Left lung (tissue), 10 donors: ENCODE measurements around the gene TIA1. TPM values are rescaled to one million over a fixed set of nuclear protein-coding genes. Genes with fewer than 3 reads are reported as not detected.

Source experiments
- ATAC-seq: fragments of 200-7000 bp; cut with Tn5 transposase; one replicate; pipeline ENCODE4 v1.9.1; 2020; ENCODE audit warnings: moderate library complexity
- DNase-seq, 4 donors: peaks; one replicate each; pipeline ENCODE4 v3.0.0-alpha.2; 2013 to 2020
- H3K27ac ChIP-seq, 2 donors: fragments of 200-600 bp; sonication (generic) in 1 of 2; one replicate each; pipeline versions ENCODE4 v1.5.0 to v1.8.0; 2020 to 2021
- H3K27me3 ChIP-seq, 2 donors: fragments of 200-600 bp; sonication (generic) in 1 of 2; one replicate each; pipeline versions ENCODE4 v1.5.0 to v1.8.0; 2020 to 2021
- H3K36me3 ChIP-seq, 2 donors: fragments of 200-600 bp; sonication (generic) in 1 of 2; one replicate each; pipeline versions ENCODE4 v1.5.0 to v1.8.0; 2020 to 2021
- H3K4me1 ChIP-seq, 2 donors: fragments of 200-600 bp; one replicate each; pipeline ENCODE4 v1.8.0; 2021
- H3K4me3 ChIP-seq, 2 donors: fragments of 200-600 bp; sonication (generic) in 1 of 2; one replicate each; pipeline versions ENCODE4 v1.5.0 to v1.8.0; 2020 to 2021; ENCODE audit warnings: mild to moderate bottlenecking in 1 of 2
- H3K9me3 ChIP-seq, 2 donors: fragments of 200-600 bp; sonication (generic) in 1 of 2; one replicate each; pipeline versions ENCODE4 v1.5.0 to v1.8.0; 2020 to 2021
- CTCF ChIP-seq, 2 donors: fragments of 200-600 bp; sonication (generic) in 1 of 2; IDR thresholded peaks; one replicate each; pipeline versions ENCODE4 v1.5.0 to v1.8.0; 2021; ENCODE audit warnings: antibody characterized with exemption in 2 of 2
- intact Hi-C, 2 donors: fragments of 100-400 bp; cut with DNase I; formaldehyde crosslinking; loops; one replicate each; pipeline versions ENCODE4 v1.11.2 to v1.14.2; 2022
- microRNA-seq, 2 donors: library from miRNA; unstranded; fragments of <30 nt; microRNA quantifications; one replicate each; pipeline ENCODE4, GENCODE V29; 2019
- polyA plus RNA-seq, 6 donors: library from polyadenylated mRNA; unstranded; fragments of 120-200 nt; gene quantifications; one replicate each; pipeline ENCODE4 v1.2.1, GENCODE V29; 2013; ENCODE audit not compliant: insufficient read length in 6 of 6
- total RNA-seq, 2 donors: library from RNA; stranded (reverse); fragmentation: NEBNext Ultra II Directional; extraction: Animal tissue kit (Norgen Biotek cat#: 25700); gene quantifications; one replicate each; pipeline ENCODE4 v1.2.1, GENCODE V29; 2021
- donor health status: DM: no; HTN: yes; CAD: no.
- donor health status: DM: no; HTN: no; CAD: no.

Gene TIA1
- total and polyA plus RNA-seq, 8 donors: 92.9 to 639 (median 532) TPM

- ATAC-seq (no peak), DNase-seq (no peak)
- no peaks in the 10 kb centered on the region for H3K27me3 ChIP-seq
- H3K4me3 ChIP-seq: no peak overlapping the region
- H3K4me1 ChIP-seq: no peaks in the 10 kb centered on the region
- H3K9me3 ChIP-seq: no peaks in the 10 kb centered on the region
- intact Hi-C loops: no loop called here
- H3K36me3 ChIP-seq: peaks cover 0 to 87% of the 10 kb centered on the region in 2 donors
- no peak overlapping the region for H3K27ac ChIP-seq
- no peak for TF ChIP-seq CTCF (IDR thresholded peaks at IDR 0.05)
Observed at GRCh38 chr2:70160545-70160944, 87.9 kb downstream of the TIA1 start.

Small RNA genes within 50 kb of the gene (microRNA-seq; reads per million reads assigned to microRNA genes)
- 0 reads per million in 2 donors for gene MIR1285-2

Other genes starting within 250 kb of the TIA1 start
- 100 to 1,000 TPM; 297 to 404 TPM for gene PCBP1, start 161.2 kb downstream of the TIA1 start, total RNA-seq
- gene PCBP1, start 161.2 kb downstream of the TIA1 start, polyA plus RNA-seq: 100 to 1,000 TPM; 172 to 271 (median 218) TPM
- gene C2orf42, start 57.6 kb downstream of the TIA1 start, total RNA-seq: 10 to 100 TPM; 13.7 to 16.3 TPM
- gene C2orf42, start 57.6 kb downstream of the TIA1 start, polyA plus RNA-seq: 10 to 100 TPM; 13.8 to 17.6 (median 15.5) TPM
- 100 to 1,000 TPM in 1 of 2 donors, 10 to 100 TPM in 1; 78.9 to 140 TPM for gene PCYOX1, start 9.5 kb upstream of the TIA1 start, total RNA-seq
- 10 to 100 TPM; 55.2 to 65.8 (median 63.8) TPM for gene PCYOX1, start 9.5 kb upstream of the TIA1 start, polyA plus RNA-seq
- 100 to 1,000 TPM; 111 to 145 TPM for gene SNRPG, start 45.1 kb upstream of the TIA1 start, total RNA-seq
- gene SNRPG, start 45.1 kb upstream of the TIA1 start, polyA plus RNA-seq: 100 to 1,000 TPM in 5 of 6 donors, 10 to 100 TPM in 1; 94.9 to 126 (median 118) TPM
- gene FAM136A, start 53.4 kb upstream of the TIA1 start, total RNA-seq: 10 to 100 TPM; 25.6 to 31.9 TPM
- 10 to 100 TPM; 49.1 to 58.2 (median 53.9) TPM for gene FAM136A, start 53.4 kb upstream of the TIA1 start, polyA plus RNA-seq